Vagina (tissue), 2 donors: ENCODE measurements around the gene TNN. TPM values are rescaled to one million over a fixed set of nuclear protein-coding genes. Genes with fewer than 3 reads are reported as not detected.

Experiments used
- DNase-seq, 2 donors: peaks; one replicate each; pipeline ENCODE4 v3.0.0-alpha.2; 2017; ENCODE audit errors: extremely low spot score in 2 of 2
- H3K27ac ChIP-seq: fragments of 200-600 bp; sonication (generic); one replicate; pipeline ENCODE4 v1.5.1; 2019
- H3K27me3 ChIP-seq: fragments of 200-600 bp; sonication (generic); one replicate; pipeline ENCODE4 v1.5.1; 2019
- H3K36me3 ChIP-seq, 2 donors: fragments of 200-600 bp; sonication (generic); one replicate each; pipeline ENCODE4 v1.5.1; 2017 to 2019
- H3K4me1 ChIP-seq: fragments of 200-600 bp; sonication (generic); one replicate; pipeline ENCODE4 v1.5.1; 2019
- H3K4me3 ChIP-seq, 2 donors: fragments of 200-600 bp; sonication (generic); 1 replicate in 1 of 2; 2 replicates in 1 of 2; pipeline ENCODE4 v1.5.1; 2016 to 2019
- H3K9me3 ChIP-seq: fragments of 200-600 bp; sonication (generic); one replicate; pipeline ENCODE4 v1.5.1; 2019
- CTCF ChIP-seq, 3 experiments: fragments of 450-650 bp in 2 of 3; fragments of 200-600 bp in 1 of 3; sonication (generic) in 1 of 3; IDR thresholded peaks; one replicate each; pipeline ENCODE4 v1.5.1; 2017 to 2019; ENCODE audit warnings: antibody characterized with exemption in 3 of 3, mild to moderate bottlenecking in 2 of 3, moderate library complexity in 2 of 3
- POLR2A ChIP-seq, 2 donors: fragments of 450-650 bp; IDR thresholded peaks; one replicate each; pipeline ENCODE4 v1.6.1; 2017; ENCODE audit warnings: antibody characterized with exemption in 2 of 2, mild to moderate bottlenecking in 2 of 2, moderate library complexity in 2 of 2
- POLR2AphosphoS5 ChIP-seq, 2 donors: sonication (generic); formaldehyde crosslinking; IDR thresholded peaks; one replicate each; pipeline ENCODE4 v1.9.0; 2017; ENCODE audit warnings: antibody characterized with exemption in 2 of 2, mild to moderate bottlenecking in 2 of 2, low read depth in 1 of 2; ENCODE audit not compliant: insufficient read depth in 1 of 2
- intact Hi-C: fragments of 100-400 bp; cut with DNase I; formaldehyde crosslinking; loops from one replicate; pipeline ENCODE4 v1.15.1; 2023
- total RNA-seq: library from RNA; depleted of rRNA; stranded (reverse); fragments of >200 nt; gene quantifications from one replicate; pipeline ENCODE4 v1.2.3, GENCODE V29; 2016

The TNN gene
- total RNA-seq, 1 donor from 2014 or later, result not detected

- H3K27ac ChIP-seq, result no peak overlapping the region
- no peak overlapping the region for H3K4me3 ChIP-seq
- no peaks in the 10 kb centered on the region for H3K9me3 ChIP-seq
- H3K4me1 ChIP-seq, result no peaks in the 10 kb centered on the region
- no peak for TF ChIP-seq CTCF (IDR thresholded peaks at IDR 0.05)
- TF ChIP-seq POLR2AphosphoS5 (IDR thresholded peaks at IDR 0.05; ENCODE audit: insufficient read depth in 1 of 2, low read depth in 1 of 2), result no peak
- no peak for TF ChIP-seq POLR2A (IDR thresholded peaks at IDR 0.05)
- no peaks in the 10 kb centered on the region for H3K36me3 ChIP-seq
- no peak for DNase-seq
- intact Hi-C loops, result loop anchor here (10.0 kb wide), 1 partner anchor 80 kb away; no protein-coding TSS in a partner anchor
- no peaks in the 10 kb centered on the region for H3K27me3 ChIP-seq
These were observed 47.4 kb downstream of the TNN start for GRCh38 chr1:175114996-175115395.

- intact Hi-C loops, result loop anchor here (10.0 kb wide), 1 partner anchor 82 kb away; no protein-coding TSS in a partner anchor
- TF ChIP-seq POLR2A (IDR thresholded peaks at IDR 0.05) (no peak), POLR2AphosphoS5 (IDR thresholded peaks at IDR 0.05; ENCODE audit: insufficient read depth in 1 of 2, low read depth in 1 of 2) (no peak), CTCF (IDR thresholded peaks at IDR 0.05) (no peak)
- no peak for DNase-seq
- Histone ChIP-seq H3K4me3 (no peak overlapping the region), H3K27ac (no peak overlapping the region), H3K4me1 (no peaks in the 10 kb centered on the region), H3K9me3 (no peaks in the 10 kb centered on the region), H3K27me3 (no peaks in the 10 kb centered on the region), H3K36me3 (no peaks in the 10 kb centered on the region)
These were observed 48.7 kb downstream of the TNN start for GRCh38 chr1:175116210-175116798.

- intact Hi-C loops, result loop anchor here (10.0 kb wide), 1 partner anchor 82 kb away; no protein-coding TSS in a partner anchor
- no peaks in the 10 kb centered on the region for H3K4me1 ChIP-seq
- TF ChIP-seq POLR2AphosphoS5 (IDR thresholded peaks at IDR 0.05; ENCODE audit: insufficient read depth in 1 of 2, low read depth in 1 of 2), result no peak
- TF ChIP-seq CTCF (IDR thresholded peaks at IDR 0.05), result no peak
- TF ChIP-seq POLR2A (IDR thresholded peaks at IDR 0.05), result no peak
- no peaks in the 10 kb centered on the region for H3K9me3 ChIP-seq
- H3K36me3 ChIP-seq, result no peaks in the 10 kb centered on the region
- no peak overlapping the region for H3K4me3 ChIP-seq
- no peak for DNase-seq
- H3K27ac ChIP-seq, result no peak overlapping the region
- H3K27me3 ChIP-seq, result no peaks in the 10 kb centered on the region
These were observed 49.3 kb downstream of the TNN start for GRCh38 chr1:175116903-175117302.

- H3K9me3 ChIP-seq, result no peaks in the 10 kb centered on the region
These were observed 51.0 kb downstream of the TNN start for GRCh38 chr1:175118375-175119367.

More at GRCh38 chr1:175118375-175119367, 51.0 kb downstream of the TNN start:
- Histone ChIP-seq H3K36me3 (no peaks in the 10 kb centered on the region), H3K27me3 (no peaks in the 10 kb centered on the region), H3K27ac (no peak overlapping the region), H3K4me3 (no peak overlapping the region), H3K4me1 (no peaks in the 10 kb centered on the region)
- TF ChIP-seq POLR2A (IDR thresholded peaks at IDR 0.05) (no peak), POLR2AphosphoS5 (IDR thresholded peaks at IDR 0.05; ENCODE audit: insufficient read depth in 1 of 2, low read depth in 1 of 2) (no peak), CTCF (IDR thresholded peaks at IDR 0.05) (no peak)
- intact Hi-C loops, result loop anchor here (10.0 kb wide), 1 partner anchor 84 kb away; no protein-coding TSS in a partner anchor
- DNase-seq, result no peak
